H1 (cell line): Measurements from ENCODE around the gene AGO3. TPM values are rescaled to one million over a fixed set of nuclear protein-coding genes. Genes with fewer than 3 reads are reported as not detected.

Experiments used
- EGR1 ChIP-seq: IDR thresholded peaks from 2 replicates; pipeline ENCODE4 v1.6.1; 2011; ENCODE audit warnings: low read depth, low read length, borderline replicate concordance
- SP1 ChIP-seq: IDR thresholded peaks from 2 replicates; pipeline ENCODE4 v1.6.1; 2011; ENCODE audit warnings: low read depth, low read length
- polyA plus RNA-seq, 7 experiments: library from polyadenylated mRNA; depleted of rRNA in 3 of 7; stranded (reverse) in 5 of 7; unstranded in 2 of 7; fragments of >200 nt in 5 of 7; fragments of 200-250 nt in 2 of 7; gene quantifications; 1 replicate in 5 of 7; 2 replicates in 1 of 7; 4 replicates in 1 of 7; pipeline versions ENCODE4 v1.2.1 to v1.2.3, GENCODE V29; 2011 to 2013; ENCODE audit warnings: missing spikeins in 2 of 7, mixed read lengths in 2 of 7
- total RNA-seq: library from RNA; stranded (reverse); fragmentation: NEBNext Ultra II Directional; extraction: Animal tissue kit (Norgen Biotek cat#: 25700); gene quantifications from 2 replicates; pipeline ENCODE4 v1.2.1, GENCODE V29; 2021
- TF ChIP-seq, protein P1 (sequence below): IDR thresholded peaks from 2 replicates; pipeline ENCODE4 v1.6.1; 2012; ENCODE audit warnings: inconsistent platforms

The AGO3 gene
- total and polyA plus RNA-seq, 2 of the 8 experiments (the other 6 are each of a cell fraction or from before 2014, with no cell fraction given) = 10.7 to 26.4 TPM

DNA sequence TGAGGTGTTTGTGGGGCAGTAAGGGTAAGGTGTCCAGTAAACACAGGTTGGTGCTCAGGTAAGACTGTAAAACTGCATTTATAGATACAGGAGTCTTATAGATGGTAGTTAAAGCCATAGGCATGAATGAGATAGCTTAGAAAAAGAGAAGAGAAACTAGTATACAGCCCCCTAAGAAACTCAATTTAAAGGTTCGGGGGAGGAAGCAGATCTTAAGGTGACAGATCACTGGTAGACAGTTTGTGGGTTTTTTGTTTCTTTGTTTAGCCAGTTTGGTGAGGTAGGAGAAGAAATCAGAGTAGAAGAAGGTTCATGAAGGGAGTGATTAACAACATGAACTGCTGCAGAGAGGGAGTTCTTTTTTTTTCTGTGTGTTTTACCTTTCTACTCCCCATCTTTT is 6.1 kb upstream of the AGO3 start (continued):
- TF ChIP-seq, protein P1, sequence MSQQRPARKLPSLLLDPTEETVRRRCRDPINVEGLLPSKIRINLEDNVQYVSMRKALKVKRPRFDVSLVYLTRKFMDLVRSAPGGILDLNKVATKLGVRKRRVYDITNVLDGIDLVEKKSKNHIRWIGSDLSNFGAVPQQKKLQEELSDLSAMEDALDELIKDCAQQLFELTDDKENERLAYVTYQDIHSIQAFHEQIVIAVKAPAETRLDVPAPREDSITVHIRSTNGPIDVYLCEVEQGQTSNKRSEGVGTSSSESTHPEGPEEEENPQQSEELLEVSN = no peak
- TF ChIP-seq EGR1 (no peak), SP1 (no peak)
